Epithelial cell of esophagus (primary cell): ENCODE measurements around the gene SIK2.
A peak's percentile ranks its signal among the peaks of the same experiment; 100 is the strongest.

Source experiments
- DNase-seq: peaks from one replicate; pipeline ENCODE4 v3.0.0; 2010; ENCODE audit warnings: low read depth
- H3K4me3 ChIP-seq: 2 replicates; pipeline ENCODE4 v1.5.1; 2011; ENCODE audit warnings: mild to moderate bottlenecking, low read length, control low read depth
- CTCF ChIP-seq: IDR thresholded peaks from 2 replicates; pipeline ENCODE4 v1.5.1; 2011; ENCODE audit warnings: low read depth, mild to moderate bottlenecking, low read length, control low read depth, inconsistent platforms; ENCODE audit not compliant: insufficient read depth; ENCODE audit errors: missing control alignments

The SIK2 gene

DNA sequence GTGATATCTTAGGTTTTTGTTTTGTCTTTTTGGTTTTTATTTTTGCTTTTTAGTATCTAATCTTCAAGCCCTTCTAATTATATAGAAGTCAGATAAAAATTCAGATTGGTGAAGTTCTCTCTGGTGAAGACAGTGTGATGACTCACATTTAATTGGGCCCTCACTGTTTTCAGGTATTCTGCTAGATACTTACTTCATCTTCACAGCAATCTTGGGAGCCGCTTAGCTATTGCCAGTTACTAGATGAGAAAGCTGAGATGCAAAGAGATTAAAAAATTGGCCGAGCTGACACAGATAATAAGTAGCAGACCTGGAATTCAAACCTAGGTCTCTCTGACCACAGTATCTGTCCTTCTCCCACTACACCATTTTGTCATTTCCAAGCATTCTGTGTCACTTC is 88.9 kb downstream of the SIK2 start:
- no peak overlapping the region for H3K4me3 ChIP-seq
- TF ChIP-seq CTCF, result no peak
- DNase-seq, result no peak

DNA sequence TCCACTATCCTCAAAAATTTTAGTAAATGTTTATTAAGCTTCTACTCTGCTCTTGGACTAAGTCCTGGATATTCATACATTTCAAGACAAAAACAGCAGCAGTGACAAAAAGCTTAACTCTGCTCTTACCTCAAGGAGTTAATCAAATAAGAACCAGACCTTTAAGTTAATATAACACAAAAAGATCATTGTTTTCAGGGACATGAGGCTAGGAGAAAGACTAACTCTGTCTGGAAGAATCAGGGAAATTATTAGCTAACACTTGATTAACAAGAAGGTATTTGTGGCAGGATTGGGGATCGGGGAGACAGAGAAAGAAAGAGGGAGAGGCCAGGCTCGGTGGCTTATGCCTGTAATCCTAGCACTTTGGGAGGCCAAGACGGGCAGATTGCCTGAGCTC is 89.5 kb downstream of the SIK2 start:
- H3K4me3 ChIP-seq, result no peak overlapping the region
- no peak for TF ChIP-seq CTCF
- no peak for DNase-seq

DNA sequence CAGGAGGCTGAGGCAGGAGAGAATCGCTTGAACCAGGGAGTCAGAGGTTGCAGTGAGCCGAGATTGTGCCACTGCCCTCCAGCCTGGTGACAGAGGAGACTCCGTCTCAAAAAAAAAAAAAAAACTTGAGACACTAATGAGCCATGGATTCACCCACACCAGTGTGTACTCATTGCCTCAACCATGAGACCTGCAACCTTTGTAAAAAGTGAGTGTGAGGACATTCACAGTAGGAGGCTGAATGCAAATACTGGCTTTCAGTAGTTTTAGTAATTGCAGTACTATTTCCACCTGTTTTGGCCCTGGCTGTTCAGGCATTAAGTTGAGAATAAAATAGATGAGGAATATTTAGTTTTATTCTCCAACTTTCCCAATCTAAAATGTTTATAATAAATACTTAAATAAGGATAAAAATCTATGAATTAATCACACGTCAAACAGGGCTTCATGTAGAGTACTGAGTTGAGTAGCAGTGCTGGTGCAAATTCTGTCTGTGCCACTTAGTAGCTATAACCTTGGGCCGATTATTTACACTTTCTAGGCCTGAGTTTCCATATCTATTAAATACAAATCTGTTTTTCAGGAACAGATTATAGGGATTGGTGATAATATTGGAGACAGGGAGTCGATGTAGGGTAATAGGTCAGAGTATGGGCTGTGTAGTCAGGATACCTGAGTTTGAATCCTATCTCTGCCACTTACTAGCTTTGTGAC is 91.1 kb downstream of the SIK2 start:
- H3K4me3 ChIP-seq, result no peak overlapping the region
- no peak for DNase-seq
- TF ChIP-seq CTCF, result no peak

DNA sequence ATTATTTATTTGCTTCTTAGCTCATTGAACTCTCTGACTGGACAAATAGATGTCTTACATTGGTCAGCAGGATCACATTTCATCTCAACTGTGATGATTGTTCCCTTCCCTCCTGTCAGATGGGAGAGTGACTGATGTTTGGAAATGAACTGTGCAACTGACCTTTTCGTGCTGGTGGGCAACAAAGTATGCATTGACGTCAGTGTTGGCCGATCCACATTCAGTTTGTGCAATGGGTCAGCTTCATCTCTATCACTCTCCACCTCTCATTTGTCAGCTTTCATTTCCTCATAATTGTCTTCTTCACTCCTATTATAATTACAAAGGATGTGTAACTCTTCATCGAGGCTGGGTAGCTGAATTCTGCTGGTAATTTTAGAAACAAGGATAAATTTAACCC is 92.6 kb downstream of the SIK2 start:
- no peak for TF ChIP-seq CTCF
- no peak overlapping the region for H3K4me3 ChIP-seq
- DNase-seq, result no peak

DNA sequence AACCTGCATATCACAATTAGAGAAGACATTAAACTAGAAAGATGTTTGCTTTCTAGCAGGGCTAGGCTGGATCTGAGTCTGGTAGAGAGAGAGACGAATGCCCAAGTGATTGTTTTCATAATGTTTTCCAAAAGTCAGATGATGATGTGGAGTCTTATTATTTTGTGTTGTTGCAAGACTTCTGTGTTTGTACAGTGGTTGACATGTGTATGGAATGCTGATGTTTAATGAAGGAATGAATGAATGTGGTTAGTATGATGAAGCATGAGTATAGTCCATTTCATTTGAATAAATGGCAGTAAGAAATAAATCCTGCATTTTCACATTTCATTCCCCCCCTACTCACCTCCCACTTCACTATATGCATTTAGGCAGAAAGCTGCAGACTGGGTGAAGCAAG is 94.3 kb downstream of the SIK2 start:
- TF ChIP-seq CTCF, result no peak
- no peak overlapping the region for H3K4me3 ChIP-seq
- peak; percentile 42 for DNase-seq

- H3K4me3 ChIP-seq, result no peak overlapping the region
- DNase-seq, result no peak
- TF ChIP-seq CTCF, result no peak
Measured at GRCh38 chr11:111697933-111698371, 95.7 kb downstream of the SIK2 start.
